Activated CD8-positive, alpha-beta memory T cell treated with anti-CD3 and anti-CD28 coated beads for 48 hours (primary cell): ENCODE data around the gene MAP4K2.
A peak's percentile ranks its signal among the peaks of the same experiment; 100 is the strongest.

Experiments
- DNase-seq, 3 experiments: peaks; one replicate each; pipeline ENCODE4 v3.0.0-alpha.2; 2020; ENCODE audit warnings: low read depth in 2 of 3, low spot score in 2 of 3

Gene MAP4K2

GRCh38 chr11:64792482-64792881 lies 10.5 kb downstream of the MAP4K2 start:
- no peak for DNase-seq

GRCh38 chr11:64791781-64792291 lies 11.2 kb downstream of the MAP4K2 start:
- DNase-seq, result no peak

- no peak for DNase-seq
These were observed 12.6 kb downstream of the MAP4K2 start for GRCh38 chr11:64790205-64791095.

GRCh38 chr11:64789331-64790204 lies 13.4 kb downstream of the MAP4K2 start:
- no peak for DNase-seq

GRCh38 chr11:64788321-64789215 lies 14.4 kb downstream of the MAP4K2 start:
- no peak for DNase-seq

- no peak for DNase-seq
These were observed 15.3 kb downstream of the MAP4K2 start for GRCh38 chr11:64787526-64788320.

- DNase-seq, result no peak
These were observed 16.7 kb downstream of the MAP4K2 start for GRCh38 chr11:64786308-64786707.

GRCh38 chr11:64784813-64785581 lies 18.0 kb downstream of the MAP4K2 start:
- DNase-seq, result no peak

GRCh38 chr11:64778473-64779298 lies 24.3 kb downstream of the MAP4K2 start, which contains the start of gene SF1:
TSS of gene SF1 (minus strand) at chr11:64778542. CDS start at chr11:64778392, 150 bp downstream.
- peak; percentile 89 to 98 (median 95) for DNase-seq

GRCh38 chr11:64778223-64778472 lies 24.9 kb downstream of the MAP4K2 start:
- no peak for DNase-seq

- peak in 2 of 3 experiments; percentile 61 to 64 for DNase-seq
These were observed 25.4 kb downstream of the MAP4K2 start for GRCh38 chr11:64777449-64778222.

- no peak for DNase-seq
These were observed 26.1 kb downstream of the MAP4K2 start for GRCh38 chr11:64776875-64777274.

GRCh38 chr11:64776425-64776824 lies 26.6 kb downstream of the MAP4K2 start:
- DNase-seq, result no peak

GRCh38 chr11:64774144-64774543 lies 28.9 kb downstream of the MAP4K2 start:
- no peak for DNase-seq

- DNase-seq, result no peak
These were observed 30.6 kb downstream of the MAP4K2 start for GRCh38 chr11:64772303-64773018.

- no peak for DNase-seq
These were observed 31.2 kb downstream of the MAP4K2 start for GRCh38 chr11:64771861-64772260.

- DNase-seq, result no peak
These were observed 32.9 kb downstream of the MAP4K2 start for GRCh38 chr11:64770120-64770519.
